Measurements from ENCODE around the gene TCEAL8.

The TCEAL8 gene

GRCh38 chrX:103214870-103215424, 40.0 kb downstream of the TCEAL8 start, which contains the start of gene BEX4:
BEX4 (plus strand) TSS chrX:103215108; CDS start chrX:103216154, 1,046 bp downstream.
- DNase-seq (ENCODE audit: low read depth in 3 of 3): peak; percentile 45 to 78 (median 58)

- no peak for DNase-seq (ENCODE audit: low read depth in 3 of 3)
Observed at GRCh38 chrX:103212749-103213457, 42.1 kb downstream of the TCEAL8 start.

- DNase-seq (ENCODE audit: low read depth in 3 of 3): peak in 2 of 3 experiments; percentile 11 to 13
Observed at GRCh38 chrX:103211012-103211715, 43.8 kb downstream of the TCEAL8 start.

- DNase-seq (ENCODE audit: low read depth in 3 of 3): no peak
Observed at GRCh38 chrX:103210056-103210455, 44.9 kb downstream of the TCEAL8 start.
